Neuron (in vitro differentiated cells): Measurements from ENCODE around the gene COL13A1.

Experiments used
- H2AFZ ChIP-seq: one replicate; pipeline ENCODE4 v1.6.1; 2013; ENCODE audit warnings: low read depth, mild to moderate bottlenecking, inconsistent platforms, low read length, moderate library complexity
- H3K27me3 ChIP-seq: one replicate; pipeline ENCODE4 v1.6.1; 2013; ENCODE audit warnings: low read length; ENCODE audit not compliant: insufficient read depth
- H3K36me3 ChIP-seq: one replicate; pipeline ENCODE4 v1.6.1; 2013; ENCODE audit warnings: low read length; ENCODE audit not compliant: insufficient read depth
- H3K4me1 ChIP-seq: one replicate; pipeline ENCODE4 v1.6.1; 2013; ENCODE audit warnings: low read length; ENCODE audit not compliant: insufficient read depth
- H3K4me3 ChIP-seq: 2 replicates; pipeline ENCODE4 v1.5.1; 2013; ENCODE audit warnings: mild to moderate bottlenecking, low read length, moderate library complexity
- H3K9me3 ChIP-seq: one replicate; pipeline ENCODE4 v1.6.1; 2013; ENCODE audit warnings: low read length

The COL13A1 gene

GRCh38 chr10:69908124-69908523 lies 106.4 kb downstream of the COL13A1 start:
- H3K27me3 ChIP-seq, result no peaks in the 10 kb centered on the region
- no peaks in the 10 kb centered on the region for H3K9me3 ChIP-seq
- no peak overlapping the region for H2AFZ ChIP-seq
- no peaks in the 10 kb centered on the region for H3K36me3 ChIP-seq
- no peaks in the 10 kb centered on the region for H3K4me1 ChIP-seq
- H3K4me3 ChIP-seq, result no peak overlapping the region

GRCh38 chr10:69910561-69910960 lies 108.9 kb downstream of the COL13A1 start:
- Histone ChIP-seq H3K9me3 (no peaks in the 10 kb centered on the region), H2AFZ (no peak overlapping the region), H3K4me1 (no peaks in the 10 kb centered on the region), H3K4me3 (no peak overlapping the region), H3K36me3 (no peaks in the 10 kb centered on the region), H3K27me3 (no peaks in the 10 kb centered on the region)

GRCh38 chr10:69911613-69912528 lies 110.2 kb downstream of the COL13A1 start:
- Histone ChIP-seq H3K4me1 (no peaks in the 10 kb centered on the region), H3K36me3 (no peaks in the 10 kb centered on the region), H2AFZ (no peak overlapping the region), H3K27me3 (no peaks in the 10 kb centered on the region), H3K9me3 (no peaks in the 10 kb centered on the region), H3K4me3 (no peak overlapping the region)

- H3K27me3 ChIP-seq, result no peaks in the 10 kb centered on the region
- no peaks in the 10 kb centered on the region for H3K4me1 ChIP-seq
- H3K9me3 ChIP-seq, result no peaks in the 10 kb centered on the region
- no peak overlapping the region for H3K4me3 ChIP-seq
- no peak overlapping the region for H2AFZ ChIP-seq
- no peaks in the 10 kb centered on the region for H3K36me3 ChIP-seq
Observed at GRCh38 chr10:69912589-69912988, 110.9 kb downstream of the COL13A1 start.

- no peaks in the 10 kb centered on the region for H3K4me1 ChIP-seq
- H3K9me3 ChIP-seq, result no peaks in the 10 kb centered on the region
- no peak overlapping the region for H2AFZ ChIP-seq
- no peak overlapping the region for H3K4me3 ChIP-seq
- H3K27me3 ChIP-seq, result no peaks in the 10 kb centered on the region
- no peaks in the 10 kb centered on the region for H3K36me3 ChIP-seq
Observed at GRCh38 chr10:69913606-69914382, 112.1 kb downstream of the COL13A1 start.

GRCh38 chr10:69914398-69915214 lies 112.9 kb downstream of the COL13A1 start:
- Histone ChIP-seq H3K9me3 (no peaks in the 10 kb centered on the region), H3K4me1 (no peaks in the 10 kb centered on the region), H3K27me3 (no peaks in the 10 kb centered on the region), H3K4me3 (no peak overlapping the region), H2AFZ (no peak overlapping the region), H3K36me3 (no peaks in the 10 kb centered on the region)

GRCh38 chr10:69915215-69915560 lies 113.5 kb downstream of the COL13A1 start:
- Histone ChIP-seq H3K36me3 (no peaks in the 10 kb centered on the region), H3K4me1 (no peaks in the 10 kb centered on the region), H3K9me3 (no peaks in the 10 kb centered on the region), H3K27me3 (no peaks in the 10 kb centered on the region), H2AFZ (no peak overlapping the region), H3K4me3 (no peak overlapping the region)

DNA sequence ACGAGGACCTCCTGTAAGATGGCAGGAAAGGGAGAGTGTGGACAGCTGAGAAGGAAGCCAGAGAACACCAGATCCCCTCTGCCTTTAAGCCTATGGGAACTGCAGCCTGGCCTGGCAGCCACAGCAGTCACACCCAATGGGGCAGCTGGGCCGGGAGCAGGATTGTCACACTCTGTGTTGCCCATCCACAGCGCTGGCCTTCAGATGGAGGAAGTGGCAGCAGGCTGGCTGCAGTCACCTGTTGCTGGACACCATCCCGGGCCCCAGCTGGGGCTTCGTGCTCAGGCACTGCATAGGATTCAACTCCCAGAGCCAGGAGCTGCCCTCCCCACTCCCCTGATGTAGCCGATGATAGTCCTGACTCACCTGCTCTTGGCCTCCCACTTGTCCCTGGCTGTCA lies 114.4 kb downstream of the COL13A1 start:
- Histone ChIP-seq H3K36me3 (no peaks in the 10 kb centered on the region), H3K27me3 (no peaks in the 10 kb centered on the region), H3K4me1 (no peaks in the 10 kb centered on the region), H3K9me3 (no peaks in the 10 kb centered on the region), H2AFZ (no peak overlapping the region), H3K4me3 (no peak overlapping the region)

DNA sequence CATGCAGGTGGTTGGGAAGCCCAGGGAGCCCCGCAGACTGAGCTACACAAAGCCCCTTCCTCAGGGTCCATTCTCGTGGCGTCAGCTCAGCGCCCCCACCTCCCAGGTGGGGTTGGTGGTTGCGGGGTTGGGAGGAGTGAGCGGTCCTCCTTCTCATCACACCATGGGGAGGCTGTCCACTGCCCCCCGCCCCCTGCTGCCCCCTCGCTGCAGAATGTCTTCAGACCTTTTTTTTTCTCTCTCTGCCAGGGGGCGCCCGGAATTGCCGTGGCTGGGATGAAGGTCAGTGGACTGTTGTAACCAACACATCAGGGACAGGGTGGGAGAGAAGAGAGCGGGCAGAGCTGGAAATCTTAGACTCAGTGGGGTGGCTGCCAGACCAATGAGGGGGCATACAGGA lies 116.3 kb downstream of the COL13A1 start:
- no peak overlapping the region for H2AFZ ChIP-seq
- H3K36me3 ChIP-seq, result no peaks in the 10 kb centered on the region
- H3K27me3 ChIP-seq, result no peaks in the 10 kb centered on the region
- H3K9me3 ChIP-seq, result no peaks in the 10 kb centered on the region
- H3K4me3 ChIP-seq, result no peak overlapping the region
- no peaks in the 10 kb centered on the region for H3K4me1 ChIP-seq

DNA sequence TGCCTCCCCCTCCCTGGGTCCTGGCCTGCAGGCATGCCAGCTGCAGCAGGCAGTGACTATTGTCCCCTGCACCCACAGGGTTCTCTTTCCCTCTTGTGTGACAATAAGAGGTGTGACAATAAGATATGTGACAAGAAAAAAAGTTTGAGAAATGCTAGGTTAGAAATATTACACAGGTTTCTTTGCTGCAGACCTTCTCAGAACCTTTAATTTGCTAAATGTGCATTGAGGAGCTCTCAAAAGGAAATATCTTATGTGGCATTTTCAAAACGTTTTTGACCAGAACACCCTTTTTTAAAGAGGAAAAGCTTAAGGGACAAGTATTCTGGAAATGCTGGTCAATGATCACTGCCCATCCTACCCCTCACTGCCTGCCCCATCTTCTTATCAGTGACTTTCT lies 117.5 kb downstream of the COL13A1 start:
- H3K27me3 ChIP-seq, result no peaks in the 10 kb centered on the region

GRCh38 chr10:69925111-69925510 lies 123.4 kb downstream of the COL13A1 start:
- Histone ChIP-seq H3K36me3 (no peaks in the 10 kb centered on the region), H3K4me3 (no peak overlapping the region), H3K27me3 (no peaks in the 10 kb centered on the region), H3K9me3 (no peaks in the 10 kb centered on the region), H2AFZ (no peak overlapping the region), H3K4me1 (no peaks in the 10 kb centered on the region)

More for the DNA sequence above, 117.5 kb downstream of the COL13A1 start:
- H3K4me3 ChIP-seq, result no peak overlapping the region
- H3K36me3 ChIP-seq, result no peaks in the 10 kb centered on the region
- no peaks in the 10 kb centered on the region for H3K9me3 ChIP-seq
- H3K4me1 ChIP-seq, result no peaks in the 10 kb centered on the region
- no peak overlapping the region for H2AFZ ChIP-seq

- Histone ChIP-seq H3K4me3 (no peak overlapping the region), H3K27me3 (no peaks in the 10 kb centered on the region), H2AFZ (no peak overlapping the region), H3K4me1 (no peaks in the 10 kb centered on the region), H3K36me3 (no peaks in the 10 kb centered on the region), H3K9me3 (no peaks in the 10 kb centered on the region)
Observed at GRCh38 chr10:69928339-69928738, 126.6 kb downstream of the COL13A1 start.

GRCh38 chr10:69929575-69929974 lies 127.9 kb downstream of the COL13A1 start:
- Histone ChIP-seq H2AFZ (no peak overlapping the region), H3K9me3 (no peaks in the 10 kb centered on the region), H3K27me3 (no peaks in the 10 kb centered on the region), H3K36me3 (no peaks in the 10 kb centered on the region), H3K4me3 (no peak overlapping the region), H3K4me1 (no peaks in the 10 kb centered on the region)
